HEK293T (cell line): Measurements from ENCODE around the gene BPIFB3.

Source experiments
- BHLHE40 ChIP-seq: fragments of 450-650 bp; IDR thresholded peaks from 2 replicates; pipeline ENCODE4 v1.6.1; 2016; ENCODE audit warnings: mild to moderate bottlenecking, moderate library complexity, borderline replicate concordance
- CTBP1 ChIP-seq: fragments of 450-650 bp; IDR thresholded peaks from 2 replicates; pipeline ENCODE4 v1.6.1; 2016; ENCODE audit warnings: borderline replicate concordance
- ELF4 ChIP-seq: fragments of 450-650 bp; IDR thresholded peaks from 2 replicates; pipeline ENCODE4 v1.6.1; 2017; ENCODE audit warnings: antibody characterized with exemption
- FOXA1 ChIP-seq: fragments of 450-650 bp; IDR thresholded peaks from 2 replicates; pipeline ENCODE4 v1.6.1; 2016; ENCODE audit warnings: mild to moderate bottlenecking
- FOXK2 ChIP-seq: fragments of 450-650 bp; IDR thresholded peaks from 2 replicates; pipeline ENCODE4 v1.6.1; 2016; ENCODE audit warnings: mild to moderate bottlenecking
- FOXM1 ChIP-seq: fragments of 450-650 bp; IDR thresholded peaks from 2 replicates; pipeline ENCODE4 v1.6.1; 2017; ENCODE audit warnings: mild to moderate bottlenecking, borderline replicate concordance
- SP1 ChIP-seq: fragments of 450-650 bp; IDR thresholded peaks from 2 replicates; pipeline ENCODE4 v1.6.1; 2017
- SUZ12 ChIP-seq: fragments of 450-650 bp; IDR thresholded peaks from 2 replicates; pipeline ENCODE4 v1.6.1; 2016; ENCODE audit warnings: mild to moderate bottlenecking
- TARDBP ChIP-seq: fragments of 450-650 bp; IDR thresholded peaks from 2 replicates; pipeline ENCODE4 v1.6.1; 2016
- ZNF384 ChIP-seq: fragments of 450-650 bp; IDR thresholded peaks from 2 replicates; pipeline ENCODE4 v1.6.1; 2016

- TF ChIP-seq SUZ12 (no peak), ZNF384 (no peak), SP1 (no peak), FOXA1 (no peak), FOXK2 (no peak), CTBP1 (no peak), BHLHE40 (no peak), FOXM1 (no peak), ELF4 (no peak), TARDBP (no peak)
These were observed 14.7 kb downstream of the BPIFB3 start for GRCh38 chr20:33068251-33068939.
